Measurements from ENCODE around the gene CMTM4. TPM values are rescaled to one million over a fixed set of nuclear protein-coding genes. Genes with fewer than 3 reads are reported as not detected.
"Not testable (repeated sequence)": the region's sequence is repeated elsewhere in the genome, so short reads cannot be mapped to it uniquely, and the experiment has no call there.

Gene CMTM4
- total and polyA plus RNA-seq, 12 donors: 4.5 to 14.6 (median 11.7) TPM

GRCh38 chr16:66690106-66690847 lies 6.3 kb downstream of the CMTM4 start:
- H3K27me3 ChIP-seq: no peaks in the 10 kb centered on the region
- 85% methylated on average over 7 of the region's 7 CpGs for WGBS, 2 donors
- ATAC-seq (no peak), DNase-seq (no peak)
- H3K27ac ChIP-seq: no peak overlapping the region
- H3K36me3 ChIP-seq: no peaks in the 10 kb centered on the region
- TF ChIP-seq CTCF (IDR thresholded peaks at IDR 0.05): no peak
- intact Hi-C loops (cut with DNase I): no loop called here
- no peaks in the 10 kb centered on the region for H3K9me3 ChIP-seq
- peaks cover 0 to 8% (median 3%) of the 10 kb centered on the region in 9 donors for H3K4me1 ChIP-seq
- no peak overlapping the region for H3K4me3 ChIP-seq

GRCh38 chr16:66689282-66689681 lies 7.3 kb downstream of the CMTM4 start:
- Histone ChIP-seq H3K27ac (no peak overlapping the region), H3K27me3 (no peaks in the 10 kb centered on the region), H3K4me1 (peaks cover 0 to 2% (median 0%) of the 10 kb centered on the region in 9 donors), H3K4me3 (no peak overlapping the region), H3K36me3 (no peaks in the 10 kb centered on the region), H3K9me3 (no peaks in the 10 kb centered on the region)
- TF ChIP-seq CTCF (IDR thresholded peaks at IDR 0.05): no peak
- intact Hi-C loops (cut with DNase I): no loop called here
- 91 to 96% methylated on average over 6 of the region's 6 CpGs for WGBS, 2 donors
- no peak for ATAC-seq
- DNase-seq: no peak

GRCh38 chr16:66687906-66688625 lies 8.5 kb downstream of the CMTM4 start:
- H3K36me3 ChIP-seq: no peaks in the 10 kb centered on the region
- ATAC-seq: no peak
- DNase-seq: no peak
- 81 to 89% methylated on average over 9 of the region's 9 CpGs for WGBS, 2 donors
- no peak for TF ChIP-seq CTCF (IDR thresholded peaks at IDR 0.05)
- H3K27me3 ChIP-seq: no peaks in the 10 kb centered on the region
- no peaks in the 10 kb centered on the region for H3K9me3 ChIP-seq
- no peak overlapping the region for H3K27ac ChIP-seq
- H3K4me3 ChIP-seq: no peak overlapping the region
- H3K4me1 ChIP-seq: no peaks in the 10 kb centered on the region
- intact Hi-C loops (cut with DNase I): no loop called here

- intact Hi-C loops (cut with DNase I); H3K27ac ChIP-seq: not testable (repeated sequence)
- WGBS, 2 donors: 96% methylated on average over 14 of the region's 14 CpGs
Observed at GRCh38 chr16:66685501-66686115, 10.9 kb downstream of the CMTM4 start.

More at GRCh38 chr16:66685501-66686115, 10.9 kb downstream of the CMTM4 start:
- not testable (repeated sequence) for H3K4me1 ChIP-seq, H3K36me3 ChIP-seq, H3K9me3 ChIP-seq, DNase-seq, H3K4me3 ChIP-seq, ATAC-seq, H3K27me3 ChIP-seq

Measured in heart right ventricle (tissue), 16 donors.